Dedifferentiated amniotic fluid mesenchymal stem cell (primary cell): Measurements from ENCODE around the gene PDPR.
"Not testable (repeated sequence)": the region's sequence is repeated elsewhere in the genome, so short reads cannot be mapped to it uniquely, and the experiment has no call there.

ENCODE experiments used
- DNase-seq: peaks from one replicate; pipeline ENCODE4 v3.0.0-alpha.2; 2016; ENCODE audit errors: extremely low spot score

Gene PDPR

GRCh38 chr16:70162041-70162451, 47.9 kb downstream of the PDPR start:
- no peak for DNase-seq

DNA sequence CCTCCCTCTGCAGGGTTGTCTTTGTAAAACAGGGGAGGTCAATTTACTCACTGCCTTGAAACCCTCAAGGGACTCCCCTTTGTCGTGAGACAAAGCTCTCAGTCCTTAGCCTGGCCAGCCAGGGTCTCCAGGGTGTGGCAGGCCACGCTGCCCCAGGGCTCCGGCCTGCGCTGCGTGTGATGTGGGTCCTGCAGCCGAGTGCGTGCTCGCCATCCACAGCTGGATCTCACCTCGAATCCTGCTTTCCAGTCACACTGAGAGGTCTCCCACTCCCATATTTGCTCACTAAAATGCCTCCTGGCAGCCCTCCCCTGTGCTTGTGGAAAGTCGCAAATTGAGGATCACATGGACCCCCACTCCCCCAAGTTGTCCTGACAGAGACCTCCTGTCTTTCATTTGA, 49.5 kb downstream of the PDPR start:
- DNase-seq = no peak

DNA sequence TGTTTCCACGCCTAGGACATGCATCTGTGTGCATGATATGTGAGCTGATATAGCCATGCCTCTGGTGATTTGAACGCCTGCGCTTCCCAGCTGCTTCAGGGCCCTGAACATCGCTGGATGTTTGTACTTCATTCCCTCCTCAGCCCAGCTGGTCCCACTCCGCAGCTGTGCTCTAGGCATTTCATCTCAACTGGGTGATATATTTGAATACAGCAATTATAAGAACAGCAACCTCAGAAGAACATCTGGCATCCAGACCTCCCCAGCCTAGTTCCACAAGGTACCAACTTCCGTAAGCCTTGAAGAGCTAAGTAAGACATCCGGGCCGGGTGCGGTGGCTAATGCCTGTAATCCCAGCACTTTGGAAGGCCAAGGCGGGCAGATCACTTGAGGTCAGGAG, 52.6 kb downstream of the PDPR start:
- not testable (repeated sequence) for DNase-seq

DNA sequence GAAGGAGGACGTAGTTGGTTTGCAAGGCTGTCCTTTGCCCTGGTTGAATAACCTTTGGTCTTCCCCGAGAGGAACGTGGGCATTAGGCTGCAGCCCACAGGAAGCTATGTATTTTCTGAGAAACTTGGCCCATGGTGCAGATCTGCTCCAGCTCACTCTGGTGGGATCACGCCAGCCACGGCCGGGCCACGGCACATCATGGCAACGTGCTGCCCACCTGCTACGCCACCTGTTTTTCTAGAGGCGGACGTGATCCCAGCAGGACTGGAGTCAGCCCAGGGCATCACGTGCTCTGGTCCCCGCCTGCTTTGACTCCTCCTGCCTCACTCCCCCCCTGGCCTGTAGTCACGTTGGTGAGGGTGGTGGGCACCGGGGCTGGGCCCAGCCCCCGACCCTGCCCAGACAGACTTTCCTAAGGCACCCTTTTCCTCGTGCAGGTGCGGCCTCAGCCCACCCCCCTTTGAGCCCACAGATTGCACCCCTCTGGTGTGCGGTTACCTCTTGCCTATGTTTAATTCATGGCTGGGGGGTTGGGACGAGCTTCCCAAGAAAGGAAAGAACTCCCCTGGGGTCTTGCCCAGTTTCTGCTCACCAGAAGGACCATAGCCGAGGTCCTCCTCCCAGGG, 59.2 kb downstream of the PDPR start, which contains the start of gene CLEC18C:
CLEC18C (plus strand) TSS at position 576 of the 626 bp plus-strand sequence. CDS start 492 bp downstream, outside the sequence.
- not testable (repeated sequence) for DNase-seq

DNA sequence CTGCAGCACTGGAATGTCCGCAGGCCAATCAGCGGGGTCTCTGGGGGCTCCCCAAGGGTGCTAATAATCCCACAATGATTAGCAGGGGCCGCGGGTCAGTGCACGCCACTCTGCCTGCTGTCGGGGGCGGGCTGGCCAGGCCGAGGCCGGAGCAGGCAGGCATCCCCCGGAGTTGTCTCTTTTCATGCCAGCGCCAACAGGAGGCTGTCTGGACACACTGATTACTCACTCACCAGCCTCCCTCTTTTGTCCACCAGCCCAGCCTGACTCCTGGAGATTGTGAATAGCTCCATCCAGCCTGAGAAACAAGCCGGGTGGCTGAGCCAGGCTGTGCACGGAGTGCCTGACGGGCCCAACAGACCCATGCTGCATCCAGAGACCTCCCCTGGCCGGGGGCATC, 59.8 kb downstream of the PDPR start:
- not testable (repeated sequence) for DNase-seq

DNA sequence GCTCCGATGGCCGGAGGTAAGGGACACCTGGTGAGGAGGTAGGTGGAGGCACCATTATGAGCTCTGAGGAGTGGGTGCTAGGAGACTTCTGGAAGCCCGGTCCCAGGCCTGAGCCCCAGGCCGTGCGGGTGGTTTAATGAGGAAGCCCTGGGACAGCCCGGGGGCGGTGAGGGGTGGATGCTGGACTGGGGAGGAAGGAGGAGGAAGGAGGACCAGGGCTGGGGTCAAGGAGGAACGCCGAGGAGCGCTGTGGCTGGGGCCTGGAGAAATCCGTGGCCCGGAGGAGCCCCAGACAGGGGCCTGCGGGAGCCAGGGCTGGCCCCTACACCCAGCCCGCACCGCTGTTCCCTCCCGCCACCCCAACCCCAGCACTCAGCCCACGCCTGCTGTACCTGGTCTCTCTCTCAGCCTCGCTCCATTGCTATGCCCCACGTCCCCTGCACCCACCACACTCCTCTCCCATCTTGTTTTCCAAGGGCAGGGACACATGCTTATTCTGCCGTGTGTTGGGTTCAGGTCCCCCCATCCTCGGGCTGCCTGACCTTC, 60.3 kb downstream of the PDPR start:
- DNase-seq = not testable (repeated sequence)

DNA sequence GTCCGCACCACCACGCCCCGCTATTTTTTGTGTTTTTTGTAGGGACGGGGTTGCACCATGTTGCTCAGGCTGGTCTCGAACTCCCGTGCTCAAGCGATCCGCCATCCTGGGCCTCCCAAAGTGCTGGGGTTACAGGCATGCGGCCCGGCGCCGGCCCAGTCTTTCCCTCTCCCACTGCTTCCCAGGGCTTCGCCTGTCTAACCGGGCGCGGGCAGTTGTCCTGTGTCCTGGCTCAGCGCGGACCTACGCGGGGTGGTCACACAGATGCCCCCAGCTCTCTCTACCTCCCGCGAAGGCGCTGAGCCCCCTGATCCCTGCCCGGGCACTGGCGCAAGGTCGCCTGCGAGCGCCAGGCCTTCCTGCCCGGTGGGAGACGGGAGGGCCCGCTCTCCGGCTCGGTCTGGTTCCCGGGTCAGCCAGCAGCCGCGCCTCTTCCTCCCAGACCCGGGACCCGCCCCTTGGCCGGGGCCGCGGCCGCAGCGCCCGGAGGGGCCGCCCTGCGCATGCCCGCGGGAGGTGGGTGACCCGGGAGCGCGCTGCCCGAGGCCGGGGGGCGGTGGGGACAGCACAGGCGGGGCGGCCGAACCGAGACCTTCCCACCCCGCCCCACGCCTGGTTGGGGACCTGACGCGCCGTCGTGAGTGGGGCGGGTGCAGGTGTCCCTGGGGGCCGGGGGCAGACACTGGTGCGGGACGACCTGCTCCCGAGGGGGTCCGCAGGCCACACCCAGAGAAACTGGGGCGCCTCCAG, 73.9 kb downstream of the PDPR start:
- DNase-seq = not testable (repeated sequence)

- not testable (repeated sequence) for DNase-seq
Observed at GRCh38 chr16:70188608-70188915, 74.4 kb downstream of the PDPR start.

DNA sequence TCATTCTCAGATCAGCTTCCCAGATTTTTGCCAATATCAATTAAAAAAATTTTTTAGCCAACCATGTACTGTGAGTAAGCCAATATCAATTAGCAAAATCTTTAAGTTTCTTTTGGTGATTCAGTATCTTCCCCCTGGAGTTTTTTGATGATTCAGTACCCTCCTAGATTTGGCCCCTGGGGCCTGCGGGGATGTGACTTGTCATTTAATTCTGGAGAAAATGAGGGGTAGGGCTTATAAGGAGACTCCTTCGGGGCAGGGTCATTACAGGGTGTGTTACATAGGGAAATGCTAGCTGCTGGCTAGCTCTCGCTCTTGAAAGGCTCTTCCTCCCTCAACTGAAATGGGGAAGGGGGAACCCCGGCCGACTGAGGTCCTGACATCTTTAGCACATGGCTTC, 76.4 kb downstream of the PDPR start:
- DNase-seq = not testable (repeated sequence)

DNA sequence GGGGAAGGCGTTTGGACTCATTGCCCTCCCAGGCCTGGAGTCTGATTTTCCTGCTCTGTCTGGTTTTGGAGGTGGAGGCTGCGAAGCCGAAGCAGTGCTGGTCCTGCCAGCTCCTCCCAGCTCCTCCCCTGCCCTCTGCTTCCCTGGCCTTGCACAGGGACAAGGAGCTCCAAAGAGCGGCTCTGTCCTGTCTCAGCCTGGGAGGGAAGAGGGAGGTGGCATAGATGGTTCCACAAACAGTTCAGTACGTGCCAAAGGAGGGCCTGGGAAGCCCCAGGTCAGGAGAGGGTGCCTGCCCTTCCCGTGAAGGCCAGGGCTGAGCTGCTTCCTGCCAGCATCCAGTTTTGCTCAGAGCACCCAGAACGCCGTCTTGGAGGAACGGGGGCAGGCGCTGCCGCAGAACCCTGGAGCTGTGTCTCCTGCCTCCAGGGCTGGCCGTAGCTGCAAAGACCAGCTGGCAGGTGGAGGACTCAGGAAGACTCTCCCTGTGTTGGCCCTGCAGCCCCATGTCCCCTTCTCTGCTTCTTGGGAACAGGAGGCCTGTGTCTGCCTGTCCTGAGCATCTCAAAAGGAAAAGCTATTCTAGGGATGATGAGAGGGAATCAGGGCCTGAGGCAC, 82.7 kb downstream of the PDPR start:
- DNase-seq = not testable (repeated sequence)

DNA sequence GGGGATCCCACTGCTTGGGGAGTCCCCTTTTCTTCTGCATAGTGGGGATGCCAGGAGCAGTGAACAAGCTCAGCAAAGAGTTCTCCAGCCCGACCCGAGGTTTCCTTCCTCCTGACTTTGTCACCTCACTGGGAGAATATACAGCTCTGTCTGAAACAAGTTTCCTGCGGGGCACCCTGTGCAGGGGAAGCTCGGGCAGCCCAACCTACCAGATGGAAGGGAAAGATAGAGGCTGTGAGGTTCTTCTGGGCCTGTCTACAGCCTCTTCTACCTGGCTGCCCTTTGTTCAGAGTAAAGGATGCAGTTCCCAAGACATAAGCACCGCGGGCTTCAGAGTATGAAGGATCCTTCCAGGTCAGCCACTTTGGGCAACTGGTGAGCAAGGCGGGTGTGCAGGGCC, 83.5 kb downstream of the PDPR start:
- not testable (repeated sequence) for DNase-seq

DNA sequence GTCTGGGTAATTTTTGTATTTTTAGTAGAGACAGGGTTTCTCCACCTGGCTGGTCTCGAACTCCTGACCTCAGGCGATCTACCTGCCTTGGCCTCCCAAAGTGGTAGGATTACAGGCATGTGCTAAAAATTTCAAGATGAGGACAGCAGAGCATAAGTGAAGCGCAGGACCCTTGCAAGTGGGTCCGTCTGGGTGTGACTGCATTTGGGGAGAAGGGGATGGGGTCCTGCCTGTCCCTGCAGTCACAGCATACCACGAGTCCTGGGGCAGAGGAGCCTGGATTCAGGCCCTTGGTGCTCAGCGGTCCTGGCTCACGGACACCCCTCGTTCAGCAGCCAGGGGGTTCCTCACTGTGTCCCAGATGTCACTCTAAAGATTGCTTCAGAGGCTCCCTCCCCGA, 84.1 kb downstream of the PDPR start:
- not testable (repeated sequence) for DNase-seq

- not testable (repeated sequence) for DNase-seq
Observed at GRCh38 chr16:70198666-70199065, 84.5 kb downstream of the PDPR start.

- not testable (repeated sequence) for DNase-seq
Observed at GRCh38 chr16:70199170-70199569, 85.0 kb downstream of the PDPR start.

- DNase-seq = not testable (repeated sequence)
Observed at GRCh38 chr16:70200063-70200462, 85.9 kb downstream of the PDPR start.

GRCh38 chr16:70203508-70203907, 89.4 kb downstream of the PDPR start:
- DNase-seq = not testable (repeated sequence)

GRCh38 chr16:70204010-70204409, 89.9 kb downstream of the PDPR start:
- not testable (repeated sequence) for DNase-seq

DNA sequence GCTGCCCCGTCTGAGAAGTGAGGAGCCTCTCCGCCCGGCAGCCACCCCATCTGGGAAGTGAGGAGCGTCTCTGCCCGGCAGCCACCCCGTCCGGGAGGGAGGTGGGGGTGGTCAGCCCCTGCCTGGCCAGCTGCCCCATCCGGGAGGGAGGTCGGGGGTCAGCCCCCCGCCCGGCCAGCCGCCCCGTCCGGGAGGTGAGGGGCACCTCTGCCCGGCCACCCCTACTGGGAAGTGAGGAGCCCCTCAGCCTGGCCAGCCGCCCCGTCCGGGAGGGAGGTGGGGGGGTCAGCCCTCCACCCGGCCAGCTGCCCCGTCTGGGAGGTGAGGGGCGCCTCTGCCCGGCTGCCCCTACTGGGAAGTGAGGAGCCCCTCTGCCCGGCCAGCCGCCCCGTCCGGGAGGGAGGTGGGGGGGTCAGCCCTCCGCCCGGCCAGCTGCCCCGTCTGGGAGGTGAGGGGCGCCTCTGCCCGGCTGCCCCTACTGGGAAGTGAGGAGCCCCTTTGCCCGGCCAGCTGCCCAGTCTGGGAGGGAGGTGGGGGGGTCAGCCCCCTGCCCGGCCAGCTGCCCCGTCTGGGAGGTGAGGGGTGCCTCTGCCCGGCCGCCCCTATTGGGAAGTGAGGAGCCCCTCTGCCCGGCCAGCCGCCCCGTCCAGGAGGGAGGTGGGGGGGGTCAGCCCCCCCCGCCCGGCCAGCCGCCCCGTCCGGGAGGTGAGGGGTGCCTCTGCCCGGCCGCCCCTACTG, 90.7 kb downstream of the PDPR start:
- not testable (repeated sequence) for DNase-seq

DNA sequence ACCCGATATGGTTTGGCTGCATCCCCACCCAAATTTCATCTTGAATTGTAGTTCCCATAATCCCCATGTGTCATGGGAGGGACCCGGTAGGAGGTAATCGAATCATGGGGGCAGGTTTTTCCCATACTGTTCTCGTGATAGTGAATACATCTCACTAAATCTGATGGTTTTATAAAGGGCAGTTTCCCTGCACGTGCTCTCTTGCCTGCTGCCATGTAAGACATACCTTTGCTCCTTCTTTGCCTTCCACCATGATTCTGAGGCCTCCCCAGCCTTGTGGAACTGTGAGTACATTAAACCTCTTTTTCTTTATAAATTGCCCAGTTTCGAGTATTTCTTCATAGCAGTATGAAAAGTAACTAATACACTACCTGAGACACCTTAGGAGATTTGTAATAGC, 92.2 kb downstream of the PDPR start:
- DNase-seq = not testable (repeated sequence)
